Thymus (tissue), 11 donors: ENCODE measurements around the gene DNAH10. TPM values are rescaled to one million over a fixed set of nuclear protein-coding genes. Genes with fewer than 3 reads are reported as not detected.
A peak's percentile ranks its signal among the peaks of the same experiment; 100 is the strongest.

Experiments
- DNase-seq, 9 donors: peaks; one replicate each; pipeline ENCODE4 v3.0.0-alpha.2; 2013; ENCODE audit warnings: low spot score in 9 of 9, low read depth in 6 of 9, missing footprints in 1 of 9
- H3K27ac ChIP-seq, 2 donors: one replicate each; pipeline ENCODE4 v1.5.1; 2013; ENCODE audit warnings: control low read depth in 1 of 2, low read depth in 1 of 2, low read length in 1 of 2, mild to moderate bottlenecking in 1 of 2, moderate library complexity in 1 of 2
- H3K27me3 ChIP-seq, 2 donors: one replicate each; pipeline ENCODE4 v1.5.1; 2013; ENCODE audit warnings: low read length in 1 of 2; ENCODE audit not compliant: control insufficient read depth in 2 of 2, insufficient read depth in 1 of 2
- H3K36me3 ChIP-seq, 2 donors: one replicate each; pipeline ENCODE4 v1.5.1; 2013; ENCODE audit warnings: low read length in 1 of 2, mild to moderate bottlenecking in 1 of 2, moderate library complexity in 1 of 2; ENCODE audit not compliant: control insufficient read depth in 2 of 2, insufficient read depth in 2 of 2
- H3K4me1 ChIP-seq, 2 donors: one replicate each; pipeline ENCODE4 v1.5.1; 2013; ENCODE audit warnings: low read length in 2 of 2; ENCODE audit not compliant: control insufficient read depth in 2 of 2, insufficient read depth in 2 of 2
- H3K4me3 ChIP-seq, 2 donors: one replicate each; pipeline ENCODE4 v1.5.1; 2013; ENCODE audit warnings: low read length in 2 of 2, control low read depth in 1 of 2, mild to moderate bottlenecking in 1 of 2
- H3K9me3 ChIP-seq, 2 donors: one replicate each; pipeline ENCODE4 v1.5.1; 2013; ENCODE audit warnings: low read length in 1 of 2, mild to moderate bottlenecking in 1 of 2; ENCODE audit not compliant: control insufficient read depth in 2 of 2, insufficient read depth in 1 of 2
- WGBS: extraction: QIAGEN DNeasy Blood & Tissue Kit; methylation state at CpG from one replicate; pipeline ENCODE4 v1.1.7; 2013; 5-methylcytosine and 5-hydroxymethylcytosine counted together
- polyA plus RNA-seq: library from polyadenylated mRNA; stranded (reverse); fragments of 200-250 nt; gene quantifications from one replicate; pipeline ENCODE4 v1.2.3, GENCODE V29; 2013
- total RNA-seq: library from RNA; stranded (reverse); fragments of 120-200 nt; gene quantifications from one replicate; pipeline ENCODE4 v1.2.4, GENCODE V29; 2013
- donor health status: healthy.

The DNAH10 gene
- total and polyA plus RNA-seq, 2 donors = 0.47 to 0.82 TPM

GRCh38 chr12:123794027-123794426 lies 31.9 kb downstream of the DNAH10 start:
- Histone ChIP-seq H3K9me3 (peaks cover 0 to 5% of the 10 kb centered on the region in 2 donors), H3K4me3 (no peak overlapping the region), H3K27me3 (no peaks in the 10 kb centered on the region), H3K4me1 (no peaks in the 10 kb centered on the region), H3K36me3 (no peaks in the 10 kb centered on the region), H3K27ac (no peak overlapping the region)
- WGBS = 84% methylated on average over 7 of the region's 7 CpGs
- no peak for DNase-seq

- H3K27ac ChIP-seq = no peak overlapping the region
- 98% methylated on average over 2 of the region's 2 CpGs for WGBS
Measured at GRCh38 chr12:123798518-123798917, 36.4 kb downstream of the DNAH10 start.

GRCh38 chr12:123799227-123799626 lies 37.1 kb downstream of the DNAH10 start:
- H3K27ac ChIP-seq = no peak overlapping the region
- WGBS = 96% methylated on average over 13 of the region's 13 CpGs
- DNase-seq = no peak
- H3K36me3 ChIP-seq = no peaks in the 10 kb centered on the region
- peaks cover 0 to 2% of the 10 kb centered on the region in 2 donors for H3K4me1 ChIP-seq
- no peak overlapping the region for H3K4me3 ChIP-seq
- peaks cover 0 to 5% of the 10 kb centered on the region in 2 donors for H3K9me3 ChIP-seq
- no peaks in the 10 kb centered on the region for H3K27me3 ChIP-seq

More at GRCh38 chr12:123798518-123798917, 36.4 kb downstream of the DNAH10 start:
- no peak for DNase-seq
- H3K4me1 ChIP-seq = peaks cover 0 to 2% of the 10 kb centered on the region in 2 donors
- peaks cover 0 to 5% of the 10 kb centered on the region in 2 donors for H3K9me3 ChIP-seq
- H3K36me3 ChIP-seq = no peaks in the 10 kb centered on the region
- no peak overlapping the region for H3K4me3 ChIP-seq
- H3K27me3 ChIP-seq = no peaks in the 10 kb centered on the region

DNA sequence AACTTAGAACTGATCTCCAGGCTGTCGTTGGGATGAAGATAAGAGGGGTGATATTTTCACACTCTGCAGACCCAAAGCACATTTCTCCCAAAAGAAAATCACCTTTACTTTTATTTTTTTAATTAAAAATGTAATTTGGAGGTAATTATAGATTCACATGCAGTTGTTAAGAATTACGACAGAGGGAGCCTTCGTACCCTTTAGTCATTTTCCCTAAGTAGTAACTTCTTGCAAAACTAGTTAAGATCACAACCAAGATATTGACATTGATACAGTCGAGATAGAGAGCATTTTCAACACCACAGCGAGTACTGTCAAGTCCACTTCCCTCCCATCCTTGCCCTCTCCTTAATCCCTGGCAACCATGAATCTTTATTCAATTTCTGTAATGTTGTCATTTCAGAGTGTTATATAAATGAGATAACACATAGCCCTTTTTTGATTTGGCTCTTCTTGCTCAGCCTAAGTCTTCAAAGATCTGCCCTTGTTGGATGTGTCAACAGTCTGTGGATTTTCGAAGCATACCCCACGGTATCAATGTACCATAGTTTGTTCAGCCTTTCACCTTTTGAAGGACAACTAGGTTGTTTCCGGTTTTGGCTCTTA lies 39.6 kb downstream of the DNAH10 start:
- peaks cover 0 to 5% of the 10 kb centered on the region in 2 donors for H3K9me3 ChIP-seq
- peaks cover 0 to 2% of the 10 kb centered on the region in 2 donors for H3K4me1 ChIP-seq
- no peak overlapping the region for H3K27ac ChIP-seq
- WGBS = 74% methylated on average over 8 of the region's 8 CpGs
- DNase-seq = peak in 5 of 9 donors; percentile 6 to 41 (median 20)
- H3K27me3 ChIP-seq = no peaks in the 10 kb centered on the region
- H3K4me3 ChIP-seq = no peak overlapping the region
- no peaks in the 10 kb centered on the region for H3K36me3 ChIP-seq

DNA sequence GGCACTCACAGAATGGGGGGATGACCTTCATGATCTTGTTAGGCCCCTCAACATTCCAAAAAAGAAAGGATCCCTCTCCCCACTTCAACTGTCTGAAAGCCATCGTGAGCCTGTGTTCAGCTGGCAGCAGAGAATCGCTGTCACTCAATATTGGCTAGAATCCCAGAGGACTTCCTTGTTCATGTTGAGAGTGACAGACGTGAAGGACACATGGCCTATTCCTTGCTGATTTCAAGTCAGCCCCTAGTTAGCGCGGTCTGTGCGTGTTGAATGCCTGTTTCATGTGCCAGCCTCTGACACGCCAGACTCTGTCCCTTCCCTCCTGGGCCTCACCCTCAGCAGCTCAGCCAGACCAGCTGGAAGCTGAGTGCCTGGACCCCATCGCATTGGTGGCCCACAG lies 43.1 kb downstream of the DNAH10 start:
- H3K27ac ChIP-seq = no peak overlapping the region
- H3K4me1 ChIP-seq = peaks cover 0 to 2% of the 10 kb centered on the region in 2 donors
- H3K27me3 ChIP-seq = peaks cover 0 to 2% of the 10 kb centered on the region in 2 donors
- no peak overlapping the region for H3K4me3 ChIP-seq
- no peaks in the 10 kb centered on the region for H3K9me3 ChIP-seq
- no peaks in the 10 kb centered on the region for H3K36me3 ChIP-seq
- DNase-seq = no peak
- 96% methylated on average over 8 of the region's 8 CpGs for WGBS

DNA sequence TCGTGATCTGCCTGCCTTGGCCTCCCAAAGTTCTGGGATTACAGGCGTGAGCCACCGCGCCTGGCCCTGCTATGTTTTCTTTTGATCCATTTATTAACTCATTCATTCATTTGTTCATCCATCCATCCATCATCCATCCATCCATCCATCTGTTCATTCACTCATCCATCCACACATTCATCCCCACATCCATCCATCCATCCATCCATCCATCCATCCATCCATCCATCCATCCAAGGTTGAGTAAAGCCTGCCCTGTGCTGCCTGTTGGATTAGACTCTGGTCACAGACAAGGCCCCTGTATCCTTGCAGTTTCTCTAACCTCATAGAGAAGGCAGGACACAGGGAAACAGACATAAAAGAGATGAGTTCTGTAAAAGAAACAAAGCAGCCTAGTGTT lies 44.9 kb downstream of the DNAH10 start:
- Histone ChIP-seq H3K4me1 (no peaks in the 10 kb centered on the region), H3K27me3 (peaks cover 0 to 2% of the 10 kb centered on the region in 2 donors), H3K36me3 (no peaks in the 10 kb centered on the region), H3K4me3 (no peak overlapping the region), H3K27ac (no peak overlapping the region), H3K9me3 (no peaks in the 10 kb centered on the region)
- DNase-seq = no peak
- 97% methylated on average over 4 of the region's 4 CpGs for WGBS

GRCh38 chr12:123807670-123808069 lies 45.6 kb downstream of the DNAH10 start:
- peaks cover 0 to 2% of the 10 kb centered on the region in 2 donors for H3K27me3 ChIP-seq
- no peaks in the 10 kb centered on the region for H3K9me3 ChIP-seq
- H3K4me3 ChIP-seq = no peak overlapping the region
- H3K4me1 ChIP-seq = no peaks in the 10 kb centered on the region
- H3K36me3 ChIP-seq = no peaks in the 10 kb centered on the region
- no peak for DNase-seq
- 45% methylated on average over 2 of the region's 2 CpGs for whole genome bisulfite sequencing
- no peak overlapping the region for H3K27ac ChIP-seq

GRCh38 chr12:123808167-123808566 lies 46.1 kb downstream of the DNAH10 start:
- 85% methylated on average over 4 of the region's 4 CpGs for WGBS
- H3K4me1 ChIP-seq = no peaks in the 10 kb centered on the region
- no peak overlapping the region for H3K27ac ChIP-seq
- H3K9me3 ChIP-seq = no peaks in the 10 kb centered on the region
- no peak for DNase-seq
- peaks cover 0 to 2% of the 10 kb centered on the region in 2 donors for H3K27me3 ChIP-seq
- H3K4me3 ChIP-seq = no peak overlapping the region
- H3K36me3 ChIP-seq = no peaks in the 10 kb centered on the region

DNA sequence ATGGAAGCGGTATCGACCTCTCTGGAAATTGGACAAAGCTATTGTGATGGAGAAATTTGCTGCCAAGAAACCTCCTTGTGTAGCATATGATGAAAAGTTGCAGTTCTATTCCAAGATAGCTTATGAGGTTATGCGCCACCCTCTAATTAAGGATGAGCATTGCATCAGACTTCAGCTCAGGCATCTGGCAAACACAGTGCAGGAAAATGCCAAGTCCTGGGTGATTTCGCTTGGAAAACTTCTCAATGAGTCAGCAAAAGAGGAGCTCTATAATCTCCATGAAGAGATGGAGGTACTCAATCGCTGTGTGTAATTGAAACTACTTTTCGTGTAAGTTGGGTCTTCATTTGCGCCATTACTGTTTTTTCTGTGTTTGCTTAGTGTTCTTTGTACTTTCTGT lies 51.2 kb downstream of the DNAH10 start:
- no peaks in the 10 kb centered on the region for H3K4me1 ChIP-seq
- no peaks in the 10 kb centered on the region for H3K27me3 ChIP-seq
- H3K36me3 ChIP-seq = no peaks in the 10 kb centered on the region
- 99% methylated on average over 7 of the region's 7 CpGs for WGBS
- H3K9me3 ChIP-seq = peaks cover 0 to 11% of the 10 kb centered on the region in 2 donors
- DNase-seq = no peak
- no peak overlapping the region for H3K27ac ChIP-seq
- no peak overlapping the region for H3K4me3 ChIP-seq
